K562 (cell line): ENCODE data around the gene MIB2. TPM values are rescaled to one million over a fixed set of nuclear protein-coding genes. Genes with fewer than 3 reads are reported as not detected.

Experiments
- ATAC-seq: fragments of 200-7000 bp; cut with Tn5 transposase; 3 replicates; pipeline ENCODE4 v1.9.1; 2020; ENCODE audit warnings: moderate library complexity
- BruUV-seq: library from RNA; stranded (reverse); fragments of 400-500 nt; replicated peaks from 2 replicates; lab custom pipeline; 2021; lab: Mats Ljungman, UMichigan
- CTCF ChIA-PET: fragments of 300-600 bp; formaldehyde crosslinking; extraction: SDS; loops from one replicate; lab custom pipeline; 2021; ENCODE audit warnings: low intra/inter-chr PET ratio; lab: Yijun Ruan, JAX
- POLR2A ChIA-PET: fragments of 300-600, 350-650 bp; sonication (Branson Sonifier 250); formaldehyde crosslinking; extraction: SDS; loops from one replicate; lab custom pipeline; 2021; ENCODE audit warnings: antibody characterized with exemption, inconsistent platforms; lab: Yijun Ruan, JAX
- DNase-seq, 4 experiments: peaks; one replicate each; pipeline versions ENCODE4 v3.0.0 to v3.0.0-alpha.2; 2011 to 2018; ENCODE audit warnings: low spot score in 3 of 4, mixed read lengths in 3 of 4; ENCODE audit errors: extremely low read depth in 1 of 4
- FAIRE-seq: peaks from 2 replicates; lab custom pipeline; 2011; peaks lifted over from hg19 to GRCh38; lab: Jason Lieb, UNC
- H2AFZ ChIP-seq: 2 replicates; pipeline ENCODE4 v1.6.0; 2011; ENCODE audit warnings: low read depth, low read length, control low read depth, inconsistent platforms
- H3K27ac ChIP-seq: fragments of 200-600 bp; 3 replicates; pipeline ENCODE4 v1.8.0; 2011; ENCODE audit warnings: low read depth, mild to moderate bottlenecking, control low read depth, inconsistent platforms, low read length, moderate library complexity, mixed read lengths; ENCODE audit errors: extremely low read depth
- H3K27me3 ChIP-seq, 2 experiments: fragments of 300-600 bp in 1 of 2; 2 replicates in 1 of 2; 3 replicates in 1 of 2; pipeline versions ENCODE4 v1.6.0 to v1.8.0; 2011; ENCODE audit warnings: inconsistent platforms in 2 of 2, low read length in 2 of 2, mild to moderate bottlenecking in 1 of 2, mixed read lengths in 1 of 2, moderate library complexity in 1 of 2; ENCODE audit not compliant: control insufficient read depth in 2 of 2, insufficient read depth in 2 of 2
- H3K36me3 ChIP-seq: fragments of 300-600 bp; 3 replicates; pipeline ENCODE4 v1.8.0; 2011; ENCODE audit warnings: mild to moderate bottlenecking, low read length, inconsistent platforms; ENCODE audit not compliant: control insufficient read depth, insufficient read depth
- H3K4me1 ChIP-seq, 2 experiments: fragments of 200-600 bp in 1 of 2; replicated peaks in 1 of 2; 2 replicates in 1 of 2; 3 replicates in 1 of 2; pipeline versions ENCODE4 v1.5.1 to v1.8.0; 2011; ENCODE audit warnings: inconsistent platforms in 2 of 2, low read length in 2 of 2, mild to moderate bottlenecking in 1 of 2, mixed read lengths in 1 of 2, moderate library complexity in 1 of 2; ENCODE audit not compliant: control insufficient read depth in 2 of 2, insufficient read depth in 2 of 2
- H3K4me2 ChIP-seq: 2 replicates; pipeline ENCODE4 v1.6.1; 2011; ENCODE audit warnings: low read length, control low read depth, inconsistent platforms, mixed read lengths; ENCODE audit not compliant: insufficient read depth
- H3K4me3 ChIP-seq: fragments of 200-600 bp; sonication (generic), shearing (Covaris generic); 2 replicates; pipeline ENCODE4 v1.5.1; 2016; ENCODE audit warnings: control low read depth, inconsistent platforms
- H3K79me2 ChIP-seq: fragments of 200-600 bp; 3 replicates; pipeline ENCODE4 v1.8.0; 2011; ENCODE audit warnings: low read length, inconsistent platforms; ENCODE audit not compliant: control insufficient read depth, insufficient read depth
- H3K9ac ChIP-seq, 2 experiments: 2 replicates each; pipeline versions ENCODE4 v1.6.0 to v1.6.1; 2011; ENCODE audit warnings: low read depth in 2 of 2, low read length in 2 of 2, control low read depth in 1 of 2, inconsistent platforms in 1 of 2, mild to moderate bottlenecking in 1 of 2, mixed read lengths in 1 of 2; ENCODE audit not compliant: insufficient read depth in 1 of 2
- H3K9me1 ChIP-seq: one replicate; pipeline ENCODE4 v1.6.0; 2011; ENCODE audit warnings: inconsistent platforms, mild to moderate bottlenecking, low read length, moderate library complexity; ENCODE audit not compliant: control insufficient read depth, insufficient read depth
- H3K9me3 ChIP-seq: replicated peaks from 2 replicates; pipeline ENCODE4 v1.5.1; 2011; ENCODE audit warnings: low read depth, low read length, inconsistent platforms; ENCODE audit not compliant: control insufficient read depth, insufficient read depth
- H4K20me1 ChIP-seq: replicated peaks from 2 replicates; pipeline ENCODE4 v1.6.1; 2011; ENCODE audit warnings: low read length, inconsistent platforms, mixed read lengths; ENCODE audit not compliant: control insufficient read depth, insufficient read depth
- CBX2 ChIP-seq: fragments of 200-600 bp; sonication (generic); IDR thresholded peaks from one replicate; pipeline ENCODE4 v1.6.1; 2012; ENCODE audit warnings: mild to moderate bottlenecking, low read length, inconsistent platforms; ENCODE audit not compliant: insufficient read depth, poor library complexity, severe bottlenecking
- IRF1 ChIP-seq: sonication (generic); formaldehyde crosslinking; IDR thresholded peaks from 2 replicates; pipeline ENCODE4 v1.8.0; 2022; ENCODE audit warnings: missing genetic modification reagents, mild to moderate bottlenecking, borderline replicate concordance
- SAFB ChIP-seq: fragments of 200-400 bp; formaldehyde crosslinking; IDR thresholded peaks from 2 replicates; pipeline ENCODE4 v1.6.1; 2017; ENCODE audit warnings: low read depth, low read length, borderline replicate concordance
- SRF ChIP-seq, 2 experiments: fragments of 250-450, 450-650 bp in 1 of 2; sonication (Bioruptor Pico) in 1 of 2; sonication (generic) in 1 of 2; formaldehyde crosslinking; IDR thresholded peaks; 2 replicates each; pipeline versions ENCODE4 v1.5.0 to v1.5.1; 2020 to 2022; ENCODE audit warnings: mild to moderate bottlenecking in 1 of 2, missing genetic modification reagents in 1 of 2
- ZNF184 ChIP-seq: sonication (generic); formaldehyde crosslinking; IDR thresholded peaks from 2 replicates; pipeline ENCODE4 v1.5.0; 2020; ENCODE audit warnings: missing genetic modification reagents
- WGBS: fragments of 100-300 bp; shearing (Covaris generic); methylation state at CpG from one replicate; pipeline ENCODE4 v1.1.6; 2016; ENCODE audit warnings: low coverage, mixed read lengths; ENCODE audit not compliant: insufficient coverage; ENCODE audit errors: missing lambda C conversion rate; 5-methylcytosine and 5-hydroxymethylcytosine counted together
- in situ Hi-C: fragments of 300-500 bp; cut with MboI; formaldehyde crosslinking; loops from 4 replicates; pipeline ENCODE4 v1.15.0; 2018; ENCODE audit warnings: inconsistent platforms, mixed read lengths
- intact Hi-C: fragments of 100-400 bp; cut with micrococcal nuclease; formaldehyde crosslinking; loops from 2 replicates; pipeline ENCODE4 v1.14.2; 2022
- polyA plus RNA-seq, 8 experiments: library from polyadenylated mRNA; depleted of rRNA in 4 of 8; stranded (reverse) in 5 of 8; unstranded in 3 of 8; fragments of >200 nt; fragmentation: Nextera tagmentation in 2 of 8; fragmentation: Illumina TruSeq in 1 of 8; extraction: Ambion mirVana in 2 of 8; extraction: Trizol in 1 of 8; gene quantifications; 2 replicates each; pipeline versions ENCODE4 v1.2.1 to v1.2.3, GENCODE V29; 2011 to 2014; ENCODE audit warnings: inconsistent platforms in 1 of 8, missing spikeins in 1 of 8
- total RNA-seq, 7 experiments: library from RNA; depleted of rRNA in 6 of 7; stranded (reverse); fragments of >200 nt in 6 of 7; fragmentation: Illumina TruSeq in 2 of 7; extraction: Trizol in 2 of 7; gene quantifications; 2 replicates each; pipeline versions ENCODE4 v1.2.1 to v1.2.3, GENCODE V29; 2011 to 2021; ENCODE audit warnings: low replicate concordance in 1 of 7

MIB2 gene
- total and polyA plus RNA-seq, 9 of the 15 experiments (the other 6 are each of a cell fraction or from before 2014, with no cell fraction given), result 0.04 to 17.0 (median 4.9) TPM; not detected in 1

GRCh38 chr1:1605724-1606123 is 9.6 kb upstream of the MIB2 start:
- in situ Hi-C loops, result no loop called here
- H3K27me3 ChIP-seq, result no peaks in the 10 kb centered on the region; a peak in 1 of 5 replicates
- H3K4me3 ChIP-seq, result no peak overlapping the region
- H3K4me1 ChIP-seq, result peaks cover 11 to 62% of the 10 kb centered on the region in 2 experiments; a peak in 4 of 5 replicates
- no peaks in the 10 kb centered on the region; the same call in 2 of the 3 replicates for H3K79me2 ChIP-seq
- intact Hi-C loops, result no loop called here
- no peak for ATAC-seq
- TF ChIP-seq SAFB (peak; percentile 64), SRF (CRISPR knock-in tag; IDR thresholded peaks at IDR 0.05) (no peak), IRF1 (CRISPR knock-in tag) (no peak), CBX2 (no peak), ZNF184 (CRISPR knock-in tag) (no peak)
- H3K4me2 ChIP-seq, result no peak overlapping the region
- H3K27ac ChIP-seq, result no peak overlapping the region
- BruUV-seq, result no TSS peak
- WGBS, result 52% methylated on average over 7 of the region's 17 CpGs
- H3K9me3 ChIP-seq, result no peaks in the 10 kb centered on the region
- no peaks in the 10 kb centered on the region for H3K36me3 ChIP-seq
- H4K20me1 ChIP-seq, result no peaks in the 10 kb centered on the region; the same call in 1 of the 2 replicates
- FAIRE-seq, result no peak
- no peak overlapping the region for H2AFZ ChIP-seq
- ChIA-PET POLR2A (interaction anchor here (5.9 kb wide), 1 partner anchor 9 kb away, joined by 61 read pairs; the partner anchor contains the start of gene MIB2), CTCF (no interaction called here)
- no peaks in the 10 kb centered on the region for H3K9me1 ChIP-seq
- DNase-seq, result no peak
- H3K9ac ChIP-seq, result no peak overlapping the region
